PC-9 (cell line): ENCODE data around the gene SND1. TPM values are rescaled to one million over a fixed set of nuclear protein-coding genes. Genes with fewer than 3 reads are reported as not detected.

Experiments used
- BruUV-seq: library from RNA; stranded (reverse); fragments of 400-500 nt; replicated peaks from 2 replicates; lab custom pipeline; 2021; lab: Mats Ljungman, UMichigan
- CTCF ChIA-PET: fragments of 300-600 bp; sonication (Branson Sonifier 250); formaldehyde crosslinking; loops from one replicate; lab custom pipeline; 2022; ENCODE audit warnings: antibody characterized with exemption; lab: Charles Lee
- POLR2A ChIA-PET: fragments of 300-600 bp; sonication (Branson Sonifier 250); formaldehyde crosslinking; loops from one replicate; lab custom pipeline; 2022; ENCODE audit warnings: antibody characterized with exemption; ENCODE audit not compliant: unreplicated experiment; lab: Charles Lee
- DNase-seq, 2 experiments: peaks; one replicate each; pipeline versions ENCODE4 v3.0.0 to v3.0.0-alpha.2; 2015 to 2022; ENCODE audit warnings: mixed read lengths in 1 of 2
- H2AFZ ChIP-seq: fragments of 200-600 bp; sonication (generic); 2 replicates; pipeline ENCODE4 v1.8.1; 2017; ENCODE audit warnings: antibody characterized with exemption
- H3F3A ChIP-seq: fragments of 200-600 bp; sonication (generic); 2 replicates; pipeline ENCODE4 v1.8.1; 2017; ENCODE audit warnings: antibody characterized with exemption, mild to moderate bottlenecking, low read depth; ENCODE audit not compliant: insufficient read depth
- H3K27ac ChIP-seq: fragments of 200-600 bp; sonication (generic); 2 replicates; pipeline ENCODE4 v1.6.1; 2016; ENCODE audit warnings: mixed run types
- H3K27me3 ChIP-seq: fragments of 200-600 bp; sonication (generic); 2 replicates; pipeline ENCODE4 v1.6.1; 2016; ENCODE audit warnings: low read depth, mixed run types; ENCODE audit not compliant: insufficient read depth
- H3K36me3 ChIP-seq: fragments of 200-600 bp; sonication (generic); 2 replicates; pipeline ENCODE4 v1.6.1; 2016; ENCODE audit warnings: low read depth, mixed run types
- H3K4me1 ChIP-seq: fragments of 200-600 bp; sonication (generic); replicated peaks from 2 replicates; pipeline ENCODE4 v1.6.1; 2016; ENCODE audit warnings: mixed run types; ENCODE audit not compliant: insufficient read depth
- H3K4me2 ChIP-seq: fragments of 200-600 bp; sonication (generic); 2 replicates; pipeline ENCODE4 v1.6.1; 2017; ENCODE audit warnings: mixed run types
- H3K4me3 ChIP-seq: fragments of 200-600 bp; sonication (generic); 2 replicates; pipeline ENCODE4 v1.6.1; 2016; ENCODE audit warnings: mixed run types
- H3K79me2 ChIP-seq: fragments of 200-600 bp; sonication (generic); 2 replicates; pipeline ENCODE4 v1.6.1; 2017; ENCODE audit warnings: low read depth, mixed run types
- H3K9me2 ChIP-seq: fragments of 200-600 bp; sonication (generic); 2 replicates; pipeline ENCODE4 v1.8.1; 2017; ENCODE audit warnings: mild to moderate bottlenecking; ENCODE audit not compliant: insufficient read depth
- H3K9me3 ChIP-seq: fragments of 200-600 bp; sonication (generic); 2 replicates; pipeline ENCODE4 v1.8.1; 2016; ENCODE audit warnings: low read depth; ENCODE audit not compliant: insufficient read depth
- H4K20me1 ChIP-seq: fragments of 200-600 bp; sonication (generic); 2 replicates; pipeline ENCODE4 v1.8.1; 2017; ENCODE audit not compliant: insufficient read depth
- EZH2 ChIP-seq: fragments of 200-600 bp; sonication (generic); IDR thresholded peaks from 2 replicates; pipeline ENCODE4 v1.8.0; 2017; ENCODE audit warnings: antibody characterized with exemption, low read depth
- intact Hi-C: fragments of 100-400 bp; cut with micrococcal nuclease; formaldehyde crosslinking; loops from one replicate; pipeline ENCODE4 v1.10.0; 2022; ENCODE audit not compliant: unreplicated experiment
- total RNA-seq: library from RNA; stranded (reverse); gene quantifications from 2 replicates; pipeline ENCODE4 v1.2.3, GENCODE V29; 2021
- TF ChIP-seq, protein P1 (sequence below): fragments of 200-600 bp; sonication (generic); conservative IDR thresholded peaks from 2 replicates; pipeline ENCODE4 v1.6.1; 2017; ENCODE audit warnings: mixed run types, antibody characterized with exemption, mild to moderate bottlenecking, moderate library complexity

Gene SND1
- total RNA-seq, 1 experiment from 2014 or later = 273 TPM

DNA sequence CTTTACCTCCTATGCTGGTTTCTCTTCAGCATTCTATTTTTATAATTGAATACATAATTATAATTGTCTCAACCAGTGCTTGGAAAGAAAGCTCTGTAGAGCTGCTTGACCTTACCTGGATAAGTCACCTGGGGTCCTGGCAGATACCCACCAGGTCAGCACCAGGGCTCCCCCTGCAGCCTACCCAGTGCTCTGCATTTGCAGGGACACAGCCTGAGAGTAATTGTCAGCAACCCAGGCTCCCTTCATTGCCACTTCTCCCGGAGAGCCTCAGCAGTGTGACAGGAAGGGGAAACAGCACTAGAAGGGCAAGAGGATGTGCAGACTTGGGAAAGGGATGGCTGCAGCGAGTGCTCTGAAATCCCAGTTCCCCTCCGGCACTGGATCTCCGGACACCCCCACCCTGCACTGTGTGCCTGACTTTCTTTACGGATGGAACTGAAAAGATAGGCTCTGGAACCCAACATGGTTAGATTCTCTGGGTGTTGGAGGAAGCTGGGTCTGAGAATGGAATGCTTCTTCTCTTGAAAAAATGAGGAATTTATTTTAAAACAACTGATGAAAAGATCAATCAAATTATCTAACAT is 22.6 kb upstream of the SND1 start:
- H3K9me3 ChIP-seq = no peaks in the 10 kb centered on the region
- CTCF ChIA-PET = no interaction called here
- BruUV-seq = no TSS peak

DNA sequence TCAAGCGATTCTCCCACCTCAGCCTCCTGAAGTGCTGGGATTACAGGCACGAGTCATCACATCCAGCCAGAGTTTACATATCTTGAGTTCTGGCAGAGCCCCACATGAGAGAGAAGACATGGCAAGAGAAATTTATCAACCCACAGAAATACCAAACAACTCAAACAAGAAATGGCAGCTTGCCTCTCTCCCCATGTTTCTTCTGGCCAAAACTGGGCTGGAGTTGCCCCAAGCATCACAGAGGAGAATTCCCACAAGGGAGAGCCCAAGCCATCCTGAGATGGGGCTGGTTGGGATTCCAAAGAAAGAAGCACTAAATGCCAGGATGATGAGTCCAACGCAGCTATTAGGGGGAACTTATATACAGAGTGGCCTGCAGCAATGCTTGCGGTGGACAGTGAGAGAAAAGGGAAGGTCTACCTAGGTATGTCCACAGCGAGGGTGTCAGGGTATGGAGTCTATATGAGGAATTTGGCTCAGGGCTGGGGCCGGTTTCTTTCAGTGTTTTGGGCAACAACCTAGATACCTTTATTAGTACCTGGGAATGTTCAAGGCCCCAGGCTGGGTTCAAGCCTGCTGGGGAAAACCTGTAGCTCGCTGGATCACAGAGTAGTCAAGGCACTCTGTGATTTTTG is 19.6 kb upstream of the SND1 start:
- no TSS peak for BruUV-seq
- no peak for DNase-seq

More for the DNA sequence above, 22.6 kb upstream of the SND1 start:
- no peak overlapping the region for H3K27ac ChIP-seq
- TF ChIP-seq, protein P1, sequence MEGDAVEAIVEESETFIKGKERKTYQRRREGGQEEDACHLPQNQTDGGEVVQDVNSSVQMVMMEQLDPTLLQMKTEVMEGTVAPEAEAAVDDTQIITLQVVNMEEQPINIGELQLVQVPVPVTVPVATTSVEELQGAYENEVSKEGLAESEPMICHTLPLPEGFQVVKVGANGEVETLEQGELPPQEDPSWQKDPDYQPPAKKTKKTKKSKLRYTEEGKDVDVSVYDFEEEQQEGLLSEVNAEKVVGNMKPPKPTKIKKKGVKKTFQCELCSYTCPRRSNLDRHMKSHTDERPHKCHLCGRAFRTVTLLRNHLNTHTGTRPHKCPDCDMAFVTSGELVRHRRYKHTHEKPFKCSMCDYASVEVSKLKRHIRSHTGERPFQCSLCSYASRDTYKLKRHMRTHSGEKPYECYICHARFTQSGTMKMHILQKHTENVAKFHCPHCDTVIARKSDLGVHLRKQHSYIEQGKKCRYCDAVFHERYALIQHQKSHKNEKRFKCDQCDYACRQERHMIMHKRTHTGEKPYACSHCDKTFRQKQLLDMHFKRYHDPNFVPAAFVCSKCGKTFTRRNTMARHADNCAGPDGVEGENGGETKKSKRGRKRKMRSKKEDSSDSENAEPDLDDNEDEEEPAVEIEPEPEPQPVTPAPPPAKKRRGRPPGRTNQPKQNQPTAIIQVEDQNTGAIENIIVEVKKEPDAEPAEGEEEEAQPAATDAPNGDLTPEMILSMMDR = peak; percentile 60; the same call in 1 of the 2 replicates
- no peak for TF ChIP-seq EZH2
- H3K4me2 ChIP-seq = no peak overlapping the region
- no peaks in the 10 kb centered on the region for H4K20me1 ChIP-seq
- no peaks in the 10 kb centered on the region for H3F3A ChIP-seq
- H3K79me2 ChIP-seq = no peaks in the 10 kb centered on the region
- no peaks in the 10 kb centered on the region for H3K9me2 ChIP-seq
- H3K36me3 ChIP-seq = no peaks in the 10 kb centered on the region
- H3K27me3 ChIP-seq = 0 out of 2 replicates have a peak, but pooled peaks cover 4% of the 10 kb centered on the region
- no peak overlapping the region for H2AFZ ChIP-seq
- peak in 1 of 2 experiments; percentile 17 for DNase-seq
- POLR2A ChIA-PET = no interaction called here
- no peaks in the 10 kb centered on the region for H3K4me1 ChIP-seq
- no peak overlapping the region for H3K4me3 ChIP-seq
- intact Hi-C loops = no loop called here

DNA sequence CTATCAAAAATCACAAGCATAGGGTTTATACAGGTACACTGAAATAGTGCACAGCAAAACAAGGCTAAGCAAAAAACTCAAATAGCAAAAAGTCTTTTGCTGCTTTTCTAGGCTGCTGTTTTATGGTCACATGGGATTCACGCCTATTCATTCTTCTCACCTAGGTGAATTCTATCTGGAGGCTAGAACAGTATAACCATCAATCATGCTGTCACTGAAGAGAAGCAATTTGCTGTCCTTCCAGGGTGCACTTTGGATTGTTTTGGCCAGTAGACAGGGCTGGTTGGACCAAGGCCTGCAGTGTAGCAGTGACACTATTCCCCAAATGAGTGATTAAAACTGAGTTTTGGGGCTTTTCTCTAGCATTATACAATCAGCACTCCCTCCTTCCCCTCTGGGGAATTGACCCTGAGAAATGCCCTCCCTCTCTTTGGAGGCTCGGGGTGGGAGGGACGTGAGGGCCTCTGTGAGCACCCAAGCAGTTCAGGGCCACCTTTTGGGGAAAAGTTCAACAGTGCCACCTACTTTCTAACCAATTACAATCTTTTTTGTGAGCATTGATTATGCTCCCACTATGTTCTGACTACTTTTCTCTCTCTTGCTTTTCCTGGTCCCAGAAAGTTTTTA is 16.2 kb upstream of the SND1 start:
- H3K4me1 ChIP-seq = no peaks in the 10 kb centered on the region
- H3K79me2 ChIP-seq = no peaks in the 10 kb centered on the region
- no peak overlapping the region for H3K27ac ChIP-seq
- no peak for DNase-seq
- H3K4me2 ChIP-seq = no peak overlapping the region
- H3K9me2 ChIP-seq = no peaks in the 10 kb centered on the region
- no peaks in the 10 kb centered on the region for H4K20me1 ChIP-seq
- POLR2A ChIA-PET = no interaction called here
- intact Hi-C loops = no loop called here
- no peak for TF ChIP-seq EZH2
- TF ChIP-seq, protein P1 = no peak
- H3K27me3 ChIP-seq = 0 out of 2 replicates have a peak, but pooled peaks cover 4% of the 10 kb centered on the region
- no TSS peak for BruUV-seq
- CTCF ChIA-PET = no interaction called here
- no peak overlapping the region for H2AFZ ChIP-seq
- no peaks in the 10 kb centered on the region for H3F3A ChIP-seq
- H3K9me3 ChIP-seq = no peaks in the 10 kb centered on the region
- no peaks in the 10 kb centered on the region for H3K36me3 ChIP-seq
- no peak overlapping the region for H3K4me3 ChIP-seq

More for the DNA sequence above, 19.6 kb upstream of the SND1 start:
- H4K20me1 ChIP-seq = no peaks in the 10 kb centered on the region
- no peaks in the 10 kb centered on the region for H3K4me1 ChIP-seq
- no peaks in the 10 kb centered on the region for H3K9me3 ChIP-seq
- H3K79me2 ChIP-seq = no peaks in the 10 kb centered on the region
- intact Hi-C loops = no loop called here
- no peak overlapping the region for H2AFZ ChIP-seq
- ChIA-PET POLR2A (no interaction called here), CTCF (no interaction called here)
- no peak for TF ChIP-seq EZH2
- TF ChIP-seq, protein P1 = no peak
- H3K27me3 ChIP-seq = 0 out of 2 replicates have a peak, but pooled peaks cover 4% of the 10 kb centered on the region
- no peak overlapping the region for H3K4me2 ChIP-seq
- H3K4me3 ChIP-seq = no peak overlapping the region
- H3F3A ChIP-seq = no peaks in the 10 kb centered on the region
- H3K36me3 ChIP-seq = no peaks in the 10 kb centered on the region
- no peaks in the 10 kb centered on the region for H3K9me2 ChIP-seq
- no peak overlapping the region for H3K27ac ChIP-seq
